ENCODE measurements around the gene RPTOR. TPM values are rescaled to one million over a fixed set of nuclear protein-coding genes. Genes with fewer than 3 reads are reported as not detected.

RPTOR gene
- polyA plus RNA-seq, 1 donor from 2014 or later: 8.0 TPM

DNA sequence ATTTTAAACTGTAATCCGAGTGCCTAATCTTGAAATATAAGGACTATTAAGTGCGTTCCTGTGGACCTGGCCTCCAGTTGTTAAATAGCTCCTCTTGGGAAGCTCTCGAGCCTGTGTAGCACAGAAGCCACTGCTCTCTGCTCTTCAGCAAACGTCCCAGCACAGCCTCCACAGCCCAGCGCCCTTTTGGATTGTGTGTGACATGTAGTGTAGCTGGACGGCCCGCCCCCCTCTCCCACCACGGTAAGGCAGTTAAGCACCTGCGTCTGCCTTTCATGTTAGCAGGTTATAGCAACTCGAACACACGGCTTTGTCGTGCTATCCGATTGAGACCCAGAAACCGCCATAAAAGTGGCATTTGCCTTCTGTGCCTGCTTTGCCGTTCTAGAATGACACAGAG, 367.8 kb downstream of the RPTOR start:
- Histone ChIP-seq H3K9me3 (ENCODE audit: low read length) (no peaks in the 10 kb centered on the region), H2AFZ (ENCODE audit: low read depth, low read length) (no peak overlapping the region), H3K36me3 (ENCODE audit: insufficient read depth, low read length) (no peaks in the 10 kb centered on the region), H3K79me2 (replicated peaks; ENCODE audit: insufficient read depth, low read length) (no peaks in the 10 kb centered on the region), H3K27me3 (ENCODE audit: insufficient read depth, low read depth, low read length) (no peaks in the 10 kb centered on the region), H4K20me1 (ENCODE audit: insufficient read depth) (no peaks in the 10 kb centered on the region), H3K9ac (ENCODE audit: low read length) (no peak overlapping the region), H3K27ac (ENCODE audit: low read length) (no peak overlapping the region), H3K9me2 (ENCODE audit: insufficient read depth, low read length) (no peaks in the 10 kb centered on the region), H3F3A (ENCODE audit: insufficient read depth, low read length, poor library complexity, severe bottlenecking) (no peaks in the 10 kb centered on the region), H3K4me3 (ENCODE audit: low read length) (no peak overlapping the region), H3K4me2 (ENCODE audit: low read length) (no peak overlapping the region)
- TF ChIP-seq RAD21 (conservative IDR thresholded peaks at IDR 0.05): no peak
- TF ChIP-seq, protein P1, sequence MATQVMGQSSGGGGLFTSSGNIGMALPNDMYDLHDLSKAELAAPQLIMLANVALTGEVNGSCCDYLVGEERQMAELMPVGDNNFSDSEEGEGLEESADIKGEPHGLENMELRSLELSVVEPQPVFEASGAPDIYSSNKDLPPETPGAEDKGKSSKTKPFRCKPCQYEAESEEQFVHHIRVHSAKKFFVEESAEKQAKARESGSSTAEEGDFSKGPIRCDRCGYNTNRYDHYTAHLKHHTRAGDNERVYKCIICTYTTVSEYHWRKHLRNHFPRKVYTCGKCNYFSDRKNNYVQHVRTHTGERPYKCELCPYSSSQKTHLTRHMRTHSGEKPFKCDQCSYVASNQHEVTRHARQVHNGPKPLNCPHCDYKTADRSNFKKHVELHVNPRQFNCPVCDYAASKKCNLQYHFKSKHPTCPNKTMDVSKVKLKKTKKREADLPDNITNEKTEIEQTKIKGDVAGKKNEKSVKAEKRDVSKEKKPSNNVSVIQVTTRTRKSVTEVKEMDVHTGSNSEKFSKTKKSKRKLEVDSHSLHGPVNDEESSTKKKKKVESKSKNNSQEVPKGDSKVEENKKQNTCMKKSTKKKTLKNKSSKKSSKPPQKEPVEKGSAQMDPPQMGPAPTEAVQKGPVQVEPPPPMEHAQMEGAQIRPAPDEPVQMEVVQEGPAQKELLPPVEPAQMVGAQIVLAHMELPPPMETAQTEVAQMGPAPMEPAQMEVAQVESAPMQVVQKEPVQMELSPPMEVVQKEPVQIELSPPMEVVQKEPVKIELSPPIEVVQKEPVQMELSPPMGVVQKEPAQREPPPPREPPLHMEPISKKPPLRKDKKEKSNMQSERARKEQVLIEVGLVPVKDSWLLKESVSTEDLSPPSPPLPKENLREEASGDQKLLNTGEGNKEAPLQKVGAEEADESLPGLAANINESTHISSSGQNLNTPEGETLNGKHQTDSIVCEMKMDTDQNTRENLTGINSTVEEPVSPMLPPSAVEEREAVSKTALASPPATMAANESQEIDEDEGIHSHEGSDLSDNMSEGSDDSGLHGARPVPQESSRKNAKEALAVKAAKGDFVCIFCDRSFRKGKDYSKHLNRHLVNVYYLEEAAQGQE (IDR thresholded peaks at IDR 0.05; ENCODE audit: borderline replicate concordance): no peak
- no peak for TF ChIP-seq TAF1 (IDR thresholded peaks at IDR 0.05; ENCODE audit: low read depth)
- TF ChIP-seq POLR2AphosphoS5 (IDR thresholded peaks at IDR 0.05): no peak
- no peak for TF ChIP-seq EZH2 (IDR thresholded peaks at IDR 0.05; ENCODE audit: borderline replicate concordance, insufficient read depth, low read length, poor library complexity, severe bottlenecking)
- no peak for TF ChIP-seq SMC3 (conservative IDR thresholded peaks at IDR 0.05; ENCODE audit: poor library complexity)
- TF ChIP-seq, protein P2, sequence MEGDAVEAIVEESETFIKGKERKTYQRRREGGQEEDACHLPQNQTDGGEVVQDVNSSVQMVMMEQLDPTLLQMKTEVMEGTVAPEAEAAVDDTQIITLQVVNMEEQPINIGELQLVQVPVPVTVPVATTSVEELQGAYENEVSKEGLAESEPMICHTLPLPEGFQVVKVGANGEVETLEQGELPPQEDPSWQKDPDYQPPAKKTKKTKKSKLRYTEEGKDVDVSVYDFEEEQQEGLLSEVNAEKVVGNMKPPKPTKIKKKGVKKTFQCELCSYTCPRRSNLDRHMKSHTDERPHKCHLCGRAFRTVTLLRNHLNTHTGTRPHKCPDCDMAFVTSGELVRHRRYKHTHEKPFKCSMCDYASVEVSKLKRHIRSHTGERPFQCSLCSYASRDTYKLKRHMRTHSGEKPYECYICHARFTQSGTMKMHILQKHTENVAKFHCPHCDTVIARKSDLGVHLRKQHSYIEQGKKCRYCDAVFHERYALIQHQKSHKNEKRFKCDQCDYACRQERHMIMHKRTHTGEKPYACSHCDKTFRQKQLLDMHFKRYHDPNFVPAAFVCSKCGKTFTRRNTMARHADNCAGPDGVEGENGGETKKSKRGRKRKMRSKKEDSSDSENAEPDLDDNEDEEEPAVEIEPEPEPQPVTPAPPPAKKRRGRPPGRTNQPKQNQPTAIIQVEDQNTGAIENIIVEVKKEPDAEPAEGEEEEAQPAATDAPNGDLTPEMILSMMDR (IDR thresholded peaks at IDR 0.05; ENCODE audit: poor library complexity, severe bottlenecking): no peak
- no peak for TF ChIP-seq EP300 (conservative IDR thresholded peaks at IDR 0.05; ENCODE audit: poor library complexity, severe bottlenecking)
- no peak for TF ChIP-seq MXI1 (conservative IDR thresholded peaks at IDR 0.05; ENCODE audit: poor library complexity, severe bottlenecking)

DNA sequence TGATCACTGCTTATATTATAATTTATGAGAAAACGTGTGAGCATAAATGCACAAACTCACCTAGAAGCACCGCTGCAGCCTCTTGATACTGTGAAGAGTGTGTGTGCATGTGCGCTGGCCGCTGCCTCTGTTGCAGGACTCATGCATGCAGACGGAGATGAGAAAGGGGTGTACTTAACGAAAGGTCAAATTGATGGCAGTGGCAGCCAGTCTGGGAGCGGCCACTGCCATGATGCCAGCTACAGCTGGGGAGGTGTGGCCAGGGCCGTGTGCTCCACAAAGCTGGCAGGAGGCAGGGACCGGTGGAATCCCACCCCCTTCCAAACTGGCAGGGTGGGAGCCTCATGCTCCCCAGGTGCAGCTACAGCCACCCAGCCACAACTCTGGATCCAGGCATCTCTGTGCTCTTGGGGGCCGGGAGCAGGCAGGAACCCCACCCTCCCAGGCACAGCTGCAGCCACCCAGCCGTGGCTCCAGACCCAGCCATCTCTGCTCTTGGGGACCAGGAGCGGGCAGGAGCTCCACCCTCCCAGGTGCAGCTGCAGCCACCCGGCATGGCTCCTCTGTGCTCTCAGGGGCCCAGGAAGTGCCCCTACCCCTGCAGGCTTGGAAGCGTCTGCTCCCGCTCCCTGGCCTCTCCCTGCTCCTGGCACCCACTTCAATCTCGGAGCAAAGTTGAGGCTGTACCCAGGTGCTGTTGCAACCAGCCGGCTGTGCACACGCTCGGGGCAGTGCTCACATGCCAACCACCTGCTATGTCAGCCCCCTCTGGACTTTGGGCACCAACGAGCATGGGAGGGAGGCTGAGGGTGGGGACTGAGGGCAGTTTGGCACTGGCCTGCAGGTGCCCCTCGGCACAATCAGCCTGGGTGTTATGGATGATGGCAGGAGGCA, 369.5 kb downstream of the RPTOR start:
- H2AFZ ChIP-seq (ENCODE audit: low read depth, low read length): no peak overlapping the region
- H4K20me1 ChIP-seq (ENCODE audit: insufficient read depth): no peaks in the 10 kb centered on the region
- H3K4me2 ChIP-seq (ENCODE audit: low read length): no peak overlapping the region
- TF ChIP-seq POLR2AphosphoS5 (IDR thresholded peaks at IDR 0.05) (no peak), TAF1 (IDR thresholded peaks at IDR 0.05; ENCODE audit: low read depth) (no peak), EZH2 (IDR thresholded peaks at IDR 0.05; ENCODE audit: borderline replicate concordance, insufficient read depth, low read length, poor library complexity, severe bottlenecking) (no peak), SMC3 (conservative IDR thresholded peaks at IDR 0.05; ENCODE audit: poor library complexity) (no peak), EP300 (conservative IDR thresholded peaks at IDR 0.05; ENCODE audit: poor library complexity, severe bottlenecking) (no peak), MXI1 (conservative IDR thresholded peaks at IDR 0.05; ENCODE audit: poor library complexity, severe bottlenecking) (no peak), RAD21 (conservative IDR thresholded peaks at IDR 0.05) (no peak)
- TF ChIP-seq, protein P2 (IDR thresholded peaks at IDR 0.05; ENCODE audit: poor library complexity, severe bottlenecking): no peak
- TF ChIP-seq, protein P1 (IDR thresholded peaks at IDR 0.05; ENCODE audit: borderline replicate concordance): no peak
- no peak overlapping the region for H3K27ac ChIP-seq (ENCODE audit: low read length)
- no peaks in the 10 kb centered on the region for H3K79me2 ChIP-seq (replicated peaks; ENCODE audit: insufficient read depth, low read length)
- no peaks in the 10 kb centered on the region for H3K9me3 ChIP-seq (ENCODE audit: low read length)
- no peak overlapping the region for H3K9ac ChIP-seq (ENCODE audit: low read length)
- H3K36me3 ChIP-seq (ENCODE audit: insufficient read depth, low read length): no peaks in the 10 kb centered on the region
- no peaks in the 10 kb centered on the region for H3F3A ChIP-seq (ENCODE audit: insufficient read depth, low read length, poor library complexity, severe bottlenecking)
- no peaks in the 10 kb centered on the region for H3K27me3 ChIP-seq (ENCODE audit: insufficient read depth, low read depth, low read length)
- H3K9me2 ChIP-seq (ENCODE audit: insufficient read depth, low read length): no peaks in the 10 kb centered on the region
- H3K4me3 ChIP-seq (ENCODE audit: low read length): no peak overlapping the region
